Astrocyte (in vitro differentiated cells and primary cell): Measurements from ENCODE around the gene PPP2R5B. TPM values are rescaled to one million over a fixed set of nuclear protein-coding genes. Genes with fewer than 3 reads are reported as not detected.

Experiments
- DNase-seq: peaks from one replicate; pipeline ENCODE4 v3.0.0-alpha.2; 2010; ENCODE audit warnings: low read depth
- FAIRE-seq: peaks from 2 replicates; lab custom pipeline; 2011; peaks lifted over from hg19 to GRCh38; lab: Jason Lieb, UNC
- H2AFZ ChIP-seq: 2 replicates; pipeline ENCODE4 v1.6.0; 2012; ENCODE audit warnings: low read depth, low read length, inconsistent platforms
- H3K27ac ChIP-seq: 2 replicates; pipeline ENCODE4 v1.5.1; 2011; ENCODE audit warnings: low read depth, low read length, inconsistent platforms
- H3K27me3 ChIP-seq: 2 replicates; pipeline ENCODE4 v1.6.0; 2011; ENCODE audit warnings: low read length, inconsistent platforms; ENCODE audit not compliant: insufficient read depth
- H3K36me3 ChIP-seq: 2 replicates; pipeline ENCODE4 v1.5.1; 2011; ENCODE audit warnings: low read length, inconsistent platforms; ENCODE audit not compliant: insufficient read depth
- H3K4me1 ChIP-seq: 2 replicates; pipeline ENCODE4 v1.5.1; 2011; ENCODE audit warnings: low read length, inconsistent platforms; ENCODE audit not compliant: insufficient read depth
- H3K4me2 ChIP-seq: 2 replicates; pipeline ENCODE4 v1.6.0; 2012; ENCODE audit warnings: low read length, inconsistent platforms
- H3K4me3 ChIP-seq: 2 replicates; pipeline ENCODE4 v1.5.1; 2011; ENCODE audit warnings: low read depth, mild to moderate bottlenecking, low read length, inconsistent platforms; ENCODE audit not compliant: insufficient read depth
- H3K79me2 ChIP-seq: 2 replicates; pipeline ENCODE4 v1.6.0; 2012; ENCODE audit warnings: mild to moderate bottlenecking, low read length, inconsistent platforms; ENCODE audit not compliant: insufficient read depth
- H3K9ac ChIP-seq: 2 replicates; pipeline ENCODE4 v1.6.0; 2012; ENCODE audit warnings: mild to moderate bottlenecking, low read length, inconsistent platforms
- H3K9me3 ChIP-seq: 2 replicates; pipeline ENCODE4 v1.5.1; 2012; ENCODE audit warnings: low read depth, mild to moderate bottlenecking, low read length, inconsistent platforms; ENCODE audit not compliant: insufficient read depth
- H4K20me1 ChIP-seq: 2 replicates; pipeline ENCODE4 v1.6.0; 2012; ENCODE audit warnings: low read length, inconsistent platforms; ENCODE audit not compliant: insufficient read depth
- H3K27ac Mint-ChIP-seq: one replicate; pipeline ENCODE4 v1.8.0; 2021; ENCODE audit warnings: mild to moderate bottlenecking, mixed read lengths; ENCODE audit not compliant: unreplicated experiment
- H3K27me3 Mint-ChIP-seq: one replicate; pipeline ENCODE4 v1.8.0; 2021; ENCODE audit warnings: low read depth, mixed read lengths; ENCODE audit not compliant: unreplicated experiment
- H3K36me3 Mint-ChIP-seq: one replicate; pipeline ENCODE4 v1.8.0; 2021; ENCODE audit warnings: low read depth, mixed read lengths; ENCODE audit not compliant: unreplicated experiment
- H3K4me1 Mint-ChIP-seq: one replicate; pipeline ENCODE4 v1.8.0; 2021; ENCODE audit warnings: low read depth, mixed read lengths; ENCODE audit not compliant: unreplicated experiment
- H3K4me3 Mint-ChIP-seq: one replicate; pipeline ENCODE4 v1.8.0; 2021; ENCODE audit warnings: mild to moderate bottlenecking, moderate library complexity, mixed read lengths; ENCODE audit not compliant: unreplicated experiment
- H3K9me3 Mint-ChIP-seq: one replicate; pipeline ENCODE4 v1.8.0; 2021; ENCODE audit warnings: mild to moderate bottlenecking, mixed read lengths; ENCODE audit not compliant: unreplicated experiment
- EZH2 ChIP-seq: IDR thresholded peaks from 2 replicates; pipeline ENCODE4 v1.6.1; 2012; ENCODE audit warnings: mild to moderate bottlenecking, low read length, inconsistent platforms; ENCODE audit not compliant: insufficient read depth
- total RNA-seq: library from RNA; stranded (reverse); gene quantifications from 2 replicates; pipeline ENCODE4 v1.2.1, GENCODE V29; 2021
- TF ChIP-seq, protein P1 (sequence below): IDR thresholded peaks from 2 replicates; pipeline ENCODE4 v1.5.1; 2011; ENCODE audit warnings: low read depth, mild to moderate bottlenecking, inconsistent platforms, low read length, moderate library complexity; ENCODE audit not compliant: insufficient read depth

The PPP2R5B gene
- total RNA-seq, 1 donor from 2014 or later, result 24.1 TPM

DNA sequence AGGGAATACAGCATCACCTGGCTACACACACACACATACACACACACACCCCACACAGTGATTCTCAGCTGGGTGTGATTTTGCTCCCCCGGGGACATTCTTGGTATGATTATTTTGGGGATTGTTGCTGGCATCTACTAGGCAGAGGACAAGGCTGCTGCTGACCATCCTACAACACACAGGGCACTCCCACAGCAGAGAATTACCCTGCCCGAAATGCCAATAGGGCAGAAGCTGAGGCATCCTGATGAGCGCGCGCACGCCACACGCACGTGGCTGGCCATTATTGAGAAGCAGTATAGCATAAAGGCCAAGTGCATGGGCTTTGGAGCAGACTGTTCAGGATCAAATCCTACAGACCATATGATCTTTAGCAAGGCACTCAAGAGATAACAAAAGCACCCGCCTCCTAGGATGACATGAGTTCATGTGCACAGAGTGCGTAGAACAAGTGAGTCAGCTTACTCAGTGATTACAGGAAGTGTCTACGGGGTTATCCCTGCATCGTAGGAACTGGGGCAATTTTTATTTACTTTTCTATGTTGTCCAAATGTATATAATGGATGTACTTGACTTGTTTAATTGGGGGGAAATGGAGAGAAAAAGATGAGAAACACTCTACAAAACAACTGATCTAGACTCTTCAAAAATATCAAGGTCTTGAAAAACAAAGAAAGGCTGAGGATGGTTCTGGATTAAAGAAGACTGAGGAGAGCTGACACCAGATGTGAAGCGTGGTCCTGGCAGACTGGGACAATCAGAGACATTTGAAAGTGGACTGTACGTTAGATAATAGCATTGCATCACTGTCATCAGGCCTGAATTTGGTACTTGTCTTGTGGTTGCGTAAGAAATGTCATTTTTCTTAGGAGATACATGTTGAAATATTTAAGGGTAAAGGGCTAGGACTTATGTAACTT is 38.9 kb upstream of the PPP2R5B start:
- peak overlapping the region; percentile 2 for H3K4me2 ChIP-seq
- no peak overlapping the region for H3K4me3 Mint-ChIP-seq
- DNase-seq (peak; percentile 76), FAIRE-seq (no peak)
- H3K27me3 Mint-ChIP-seq, result peaks cover 5% of the 10 kb centered on the region
- no peaks in the 10 kb centered on the region for H3K9me3 Mint-ChIP-seq
- no peaks in the 10 kb centered on the region for H3K27me3 ChIP-seq
- no peak overlapping the region for H3K27ac Mint-ChIP-seq
- peaks cover 13% of the 10 kb centered on the region for H3K4me1 Mint-ChIP-seq
- H3K36me3 Mint-ChIP-seq, result no peaks in the 10 kb centered on the region
- no peak overlapping the region for H3K27ac ChIP-seq
- peaks cover 8% of the 10 kb centered on the region for H3K4me1 ChIP-seq
- H3K9me3 ChIP-seq, result no peaks in the 10 kb centered on the region
- H3K36me3 ChIP-seq, result no peaks in the 10 kb centered on the region
- H3K79me2 ChIP-seq, result no peaks in the 10 kb centered on the region
- H4K20me1 ChIP-seq, result no peaks in the 10 kb centered on the region
- no peak overlapping the region for H3K9ac ChIP-seq
- H2AFZ ChIP-seq, result no peak overlapping the region
- H3K4me3 ChIP-seq, result no peak overlapping the region
- TF ChIP-seq, protein P1, sequence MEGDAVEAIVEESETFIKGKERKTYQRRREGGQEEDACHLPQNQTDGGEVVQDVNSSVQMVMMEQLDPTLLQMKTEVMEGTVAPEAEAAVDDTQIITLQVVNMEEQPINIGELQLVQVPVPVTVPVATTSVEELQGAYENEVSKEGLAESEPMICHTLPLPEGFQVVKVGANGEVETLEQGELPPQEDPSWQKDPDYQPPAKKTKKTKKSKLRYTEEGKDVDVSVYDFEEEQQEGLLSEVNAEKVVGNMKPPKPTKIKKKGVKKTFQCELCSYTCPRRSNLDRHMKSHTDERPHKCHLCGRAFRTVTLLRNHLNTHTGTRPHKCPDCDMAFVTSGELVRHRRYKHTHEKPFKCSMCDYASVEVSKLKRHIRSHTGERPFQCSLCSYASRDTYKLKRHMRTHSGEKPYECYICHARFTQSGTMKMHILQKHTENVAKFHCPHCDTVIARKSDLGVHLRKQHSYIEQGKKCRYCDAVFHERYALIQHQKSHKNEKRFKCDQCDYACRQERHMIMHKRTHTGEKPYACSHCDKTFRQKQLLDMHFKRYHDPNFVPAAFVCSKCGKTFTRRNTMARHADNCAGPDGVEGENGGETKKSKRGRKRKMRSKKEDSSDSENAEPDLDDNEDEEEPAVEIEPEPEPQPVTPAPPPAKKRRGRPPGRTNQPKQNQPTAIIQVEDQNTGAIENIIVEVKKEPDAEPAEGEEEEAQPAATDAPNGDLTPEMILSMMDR, result no peak
- no peak for TF ChIP-seq EZH2

DNA sequence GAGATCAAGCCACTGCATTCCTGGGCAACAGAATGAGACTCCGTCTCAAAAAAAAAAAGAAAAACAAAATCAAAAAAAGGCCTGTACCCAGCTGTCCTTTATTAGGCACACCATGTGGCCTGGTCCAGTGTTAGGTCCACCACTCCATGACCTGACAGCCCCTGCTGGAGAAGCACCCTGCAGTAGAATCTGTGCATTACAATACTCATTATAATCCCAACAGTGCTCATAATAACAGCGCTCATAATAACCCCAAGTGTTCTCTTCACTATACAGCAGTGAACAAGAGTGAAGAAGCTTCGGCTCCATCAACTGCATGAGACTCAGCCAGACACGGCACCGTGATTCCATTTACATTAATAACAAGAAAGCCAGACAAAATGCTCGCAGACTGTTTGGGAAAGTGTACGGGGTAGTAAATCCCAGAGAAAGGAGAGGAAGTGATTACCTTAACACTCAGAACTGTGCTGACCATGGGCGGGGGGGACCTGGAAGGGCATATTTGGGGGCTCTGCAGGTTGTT is 37.2 kb upstream of the PPP2R5B start:
- peaks cover 2% of the 10 kb centered on the region for H3K36me3 Mint-ChIP-seq
- peak overlapping the region; percentile 3 for H2AFZ ChIP-seq
- TF ChIP-seq, protein P1, result no peak
- TF ChIP-seq EZH2, result no peak

More for the DNA sequence above, 37.2 kb upstream of the PPP2R5B start:
- Histone ChIP-seq H3K27me3 (no peaks in the 10 kb centered on the region), H3K9me3 (no peaks in the 10 kb centered on the region), H3K9ac (peak overlapping the region; percentile 16), H3K79me2 (no peaks in the 10 kb centered on the region), H3K4me3 (no peak overlapping the region), H3K27ac (no peak overlapping the region), H3K4me1 (peaks cover 8% of the 10 kb centered on the region), H4K20me1 (no peaks in the 10 kb centered on the region), H3K36me3 (no peaks in the 10 kb centered on the region), H3K4me2 (peak overlapping the region; percentile 85)
- no peak for FAIRE-seq
- Mint-ChIP-seq H3K27me3 (peaks cover 7% of the 10 kb centered on the region), H3K4me3 (peak overlapping the region; percentile 12), H3K4me1 (peaks cover 14% of the 10 kb centered on the region), H3K9me3 (no peaks in the 10 kb centered on the region), H3K27ac (no peak overlapping the region)
- no peak for DNase-seq
